GM18873 (cell line): ENCODE results near the gene MRGPRE.

Source experiments
- ATAC-seq: cut with Tn5 transposase; IDR thresholded peaks from one replicate; pipeline ENCODE4 v1.9.1; 2021; ENCODE audit warnings: mild to moderate bottlenecking, moderate library complexity, moderate number of reproducible peaks; ENCODE audit not compliant: unreplicated experiment, low FRiP score

The MRGPRE gene

GRCh38 chr11:3183523-3183922 lies 48.7 kb downstream of the MRGPRE start:
- no peak for ATAC-seq

GRCh38 chr11:3182462-3182852 lies 49.8 kb downstream of the MRGPRE start:
- ATAC-seq, result no peak

- ATAC-seq, result no peak
These were observed 50.3 kb downstream of the MRGPRE start for GRCh38 chr11:3181725-3182461.

- no peak for ATAC-seq
These were observed 51.3 kb downstream of the MRGPRE start for GRCh38 chr11:3180869-3181268.

DNA sequence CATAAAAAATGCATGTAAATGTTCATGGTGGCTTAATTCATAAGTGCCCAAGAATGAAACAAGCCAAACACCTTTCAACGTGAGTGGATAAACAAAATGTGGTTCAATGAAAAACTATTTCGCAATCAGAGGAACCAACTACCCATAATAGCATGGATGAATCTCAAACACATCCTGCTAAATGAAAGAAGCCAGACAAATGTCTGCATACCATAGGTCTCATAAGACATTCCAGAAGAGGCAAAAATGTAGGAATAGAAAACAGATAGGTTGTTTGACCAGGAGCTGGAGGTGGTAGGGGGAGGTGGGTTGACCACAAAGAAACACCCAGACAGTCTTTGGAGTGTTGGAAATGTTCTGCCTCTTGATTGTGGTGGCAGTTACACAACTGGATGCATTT lies 53.9 kb downstream of the MRGPRE start:
- ATAC-seq, result no peak

- ATAC-seq, result no peak
These were observed 54.3 kb downstream of the MRGPRE start for GRCh38 chr11:3177931-3178330.
